ENCODE data around the gene CIZ1. TPM values are rescaled to one million over a fixed set of nuclear protein-coding genes. Genes with fewer than 3 reads are reported as not detected.
"Not testable (repeated sequence)": the region's sequence is repeated elsewhere in the genome, so short reads cannot be mapped to it uniquely, and the experiment has no call there.

CIZ1 gene
- total RNA-seq, 1 experiment from 2014 or later, result 93.7 TPM

DNA sequence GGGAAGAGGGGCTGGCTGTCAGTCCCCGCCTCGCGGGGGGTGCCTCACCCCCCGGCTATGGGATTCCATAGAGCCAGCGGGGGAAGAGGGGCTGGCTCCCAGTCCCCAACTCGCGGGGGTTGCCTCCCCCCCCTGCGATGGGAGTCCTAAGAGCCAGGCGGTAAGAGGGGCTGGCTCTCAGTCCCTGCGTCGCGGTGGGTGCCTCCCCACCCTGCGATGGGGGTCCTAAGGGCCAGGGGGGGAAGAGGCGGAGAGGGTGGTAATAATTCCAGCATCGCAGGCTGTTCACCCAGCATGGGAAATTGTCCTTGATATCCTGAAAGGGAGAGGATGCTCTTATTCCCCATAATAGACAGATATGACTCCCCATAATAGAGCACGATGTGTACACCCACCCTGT is 51.8 kb downstream of the CIZ1 start:
- CTCF ChIA-PET, result no interaction called here
- no peaks in the 10 kb centered on the region for H3K27me3 Mint-ChIP-seq (ENCODE audit: unreplicated experiment)
- BruUV-seq (replicated peaks), result no TSS peak

GRCh38 chr9:128138001-128138400 is 53.4 kb downstream of the CIZ1 start:
- Mint-ChIP-seq H3K27ac (ENCODE audit: unreplicated experiment) (peak overlapping the region; percentile 85), H3K4me1 (ENCODE audit: low read depth, unreplicated experiment) (peaks cover 39% of the 10 kb centered on the region), H3K9me3 (ENCODE audit: low read depth, unreplicated experiment) (peaks cover 9% of the 10 kb centered on the region), H3K27me3 (ENCODE audit: unreplicated experiment) (no peaks in the 10 kb centered on the region), H3K36me3 (ENCODE audit: insufficient read depth, unreplicated experiment) (peaks cover 12% of the 10 kb centered on the region), H3K4me3 (ENCODE audit: low read depth, unreplicated experiment) (no peak overlapping the region)
- TF ChIP-seq, protein P1, sequence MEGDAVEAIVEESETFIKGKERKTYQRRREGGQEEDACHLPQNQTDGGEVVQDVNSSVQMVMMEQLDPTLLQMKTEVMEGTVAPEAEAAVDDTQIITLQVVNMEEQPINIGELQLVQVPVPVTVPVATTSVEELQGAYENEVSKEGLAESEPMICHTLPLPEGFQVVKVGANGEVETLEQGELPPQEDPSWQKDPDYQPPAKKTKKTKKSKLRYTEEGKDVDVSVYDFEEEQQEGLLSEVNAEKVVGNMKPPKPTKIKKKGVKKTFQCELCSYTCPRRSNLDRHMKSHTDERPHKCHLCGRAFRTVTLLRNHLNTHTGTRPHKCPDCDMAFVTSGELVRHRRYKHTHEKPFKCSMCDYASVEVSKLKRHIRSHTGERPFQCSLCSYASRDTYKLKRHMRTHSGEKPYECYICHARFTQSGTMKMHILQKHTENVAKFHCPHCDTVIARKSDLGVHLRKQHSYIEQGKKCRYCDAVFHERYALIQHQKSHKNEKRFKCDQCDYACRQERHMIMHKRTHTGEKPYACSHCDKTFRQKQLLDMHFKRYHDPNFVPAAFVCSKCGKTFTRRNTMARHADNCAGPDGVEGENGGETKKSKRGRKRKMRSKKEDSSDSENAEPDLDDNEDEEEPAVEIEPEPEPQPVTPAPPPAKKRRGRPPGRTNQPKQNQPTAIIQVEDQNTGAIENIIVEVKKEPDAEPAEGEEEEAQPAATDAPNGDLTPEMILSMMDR (IDR thresholded peaks at IDR 0.05; ENCODE audit: unreplicated experiment), result no peak
- DNase-seq, result no peak
- CTCF ChIA-PET, result interaction anchor here (0.8 to 1.2 kb wide), 2 partner anchors 12 to 20 kb away, joined by 3 read pairs; no protein-coding TSS in a partner anchor
- intact Hi-C loops (cut with micrococcal nuclease; ENCODE audit: unreplicated experiment), result no loop called here
- BruUV-seq (replicated peaks), result no TSS peak

More for the DNA sequence above, 51.8 kb downstream of the CIZ1 start:
- peaks cover 18% of the 10 kb centered on the region for H3K36me3 Mint-ChIP-seq (ENCODE audit: insufficient read depth, unreplicated experiment)
- H3K27ac Mint-ChIP-seq (ENCODE audit: unreplicated experiment), result no peak overlapping the region
- no peak for DNase-seq
- H3K4me3 Mint-ChIP-seq (ENCODE audit: low read depth, unreplicated experiment), result no peak overlapping the region
- no peaks in the 10 kb centered on the region for H3K9me3 Mint-ChIP-seq (ENCODE audit: low read depth, unreplicated experiment)
- intact Hi-C loops (cut with micrococcal nuclease; ENCODE audit: unreplicated experiment), result no loop called here
- H3K4me1 Mint-ChIP-seq (ENCODE audit: low read depth, unreplicated experiment), result peaks cover 49% of the 10 kb centered on the region
- TF ChIP-seq, protein P1 (IDR thresholded peaks at IDR 0.05; ENCODE audit: unreplicated experiment), result no peak

GRCh38 chr9:128136816-128137793 is 54.3 kb downstream of the CIZ1 start:
- H3K27me3 Mint-ChIP-seq (ENCODE audit: unreplicated experiment), result no peaks in the 10 kb centered on the region
- peaks cover 12% of the 10 kb centered on the region for H3K36me3 Mint-ChIP-seq (ENCODE audit: insufficient read depth, unreplicated experiment)
- CTCF ChIA-PET, result interaction anchor here (0.6 to 1.6 kb wide), 5 partner anchors 9 to 19 kb away, joined by 3 to 8 read pairs (median 3); partner anchors contain the start of gene LCN2
- BruUV-seq (replicated peaks), result TSS peak; percentile 91
- peak overlapping the region; percentile 85 for H3K27ac Mint-ChIP-seq (ENCODE audit: unreplicated experiment)
- H3K4me1 Mint-ChIP-seq (ENCODE audit: low read depth, unreplicated experiment), result peaks cover 34% of the 10 kb centered on the region
- peaks cover 10% of the 10 kb centered on the region for H3K9me3 Mint-ChIP-seq (ENCODE audit: low read depth, unreplicated experiment)
- H3K4me3 Mint-ChIP-seq (ENCODE audit: low read depth, unreplicated experiment), result peak overlapping the region; percentile 8
- TF ChIP-seq, protein P1 (IDR thresholded peaks at IDR 0.05; ENCODE audit: unreplicated experiment), result no peak
- intact Hi-C loops (cut with micrococcal nuclease; ENCODE audit: unreplicated experiment), result no loop called here
- peak; percentile 57 for DNase-seq

DNA sequence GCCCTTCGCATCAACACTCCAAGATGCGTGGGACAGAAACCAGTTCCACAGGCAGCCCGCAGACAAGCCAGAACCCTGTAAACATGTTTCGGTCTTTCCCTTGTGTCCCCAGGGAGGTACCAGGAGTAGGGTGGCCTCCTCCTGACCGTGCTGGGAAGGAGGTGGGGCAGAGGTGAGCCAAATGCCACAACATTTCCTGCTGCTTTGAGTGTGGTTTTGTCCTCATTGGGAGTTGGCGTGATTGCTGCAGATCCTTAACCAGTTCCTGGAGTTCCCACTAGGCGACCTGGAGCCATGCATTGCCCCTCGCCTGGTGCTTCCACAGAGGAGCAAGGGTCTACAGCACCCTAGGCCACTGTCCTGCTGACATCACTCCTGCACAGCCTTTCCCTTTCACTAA is 55.8 kb downstream of the CIZ1 start:
- H3K27ac Mint-ChIP-seq (ENCODE audit: unreplicated experiment); H3K9me3 Mint-ChIP-seq (ENCODE audit: low read depth, unreplicated experiment); CTCF ChIA-PET; BruUV-seq (replicated peaks); intact Hi-C loops (cut with micrococcal nuclease; ENCODE audit: unreplicated experiment); H3K27me3 Mint-ChIP-seq (ENCODE audit: unreplicated experiment); H3K4me3 Mint-ChIP-seq (ENCODE audit: low read depth, unreplicated experiment); DNase-seq: not testable (repeated sequence)
- H3K36me3 Mint-ChIP-seq (ENCODE audit: insufficient read depth, unreplicated experiment), result peaks cover 12% of the 10 kb centered on the region
- peaks cover 29% of the 10 kb centered on the region for H3K4me1 Mint-ChIP-seq (ENCODE audit: low read depth, unreplicated experiment)

DNA sequence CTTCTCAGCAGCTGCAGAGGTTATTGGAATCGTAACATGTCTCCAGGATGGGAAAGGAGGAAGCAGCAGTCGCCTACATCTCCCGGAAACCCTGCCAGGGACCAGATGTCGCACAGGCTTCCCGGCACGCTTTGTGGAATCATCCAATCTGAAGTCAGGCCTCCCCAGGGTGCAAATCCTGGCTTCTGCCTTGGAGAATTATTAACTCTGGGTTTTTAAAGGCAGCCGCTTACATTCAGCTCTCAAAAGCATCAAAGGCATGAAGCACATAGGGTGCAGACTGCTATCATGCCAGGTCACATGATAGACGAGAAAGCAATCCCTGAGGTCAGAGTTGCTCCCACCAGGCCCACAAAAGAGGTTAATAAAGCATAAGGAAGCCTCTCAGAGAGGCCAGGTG is 59.2 kb downstream of the CIZ1 start:
- H3K27ac Mint-ChIP-seq (ENCODE audit: unreplicated experiment); H3K27me3 Mint-ChIP-seq (ENCODE audit: unreplicated experiment); H3K4me3 Mint-ChIP-seq (ENCODE audit: low read depth, unreplicated experiment); intact Hi-C loops (cut with micrococcal nuclease; ENCODE audit: unreplicated experiment); DNase-seq; BruUV-seq (replicated peaks); CTCF ChIA-PET: not testable (repeated sequence)
- Mint-ChIP-seq H3K4me1 (ENCODE audit: low read depth, unreplicated experiment) (peaks cover 29% of the 10 kb centered on the region), H3K36me3 (ENCODE audit: insufficient read depth, unreplicated experiment) (peaks cover 35% of the 10 kb centered on the region), H3K9me3 (ENCODE audit: low read depth, unreplicated experiment) (peaks cover 13% of the 10 kb centered on the region)

GRCh38 chr9:128131346-128131745 is 60.0 kb downstream of the CIZ1 start:
- H3K27me3 Mint-ChIP-seq (ENCODE audit: unreplicated experiment); CTCF ChIA-PET; DNase-seq; H3K4me3 Mint-ChIP-seq (ENCODE audit: low read depth, unreplicated experiment); H3K27ac Mint-ChIP-seq (ENCODE audit: unreplicated experiment); BruUV-seq (replicated peaks); intact Hi-C loops (cut with micrococcal nuclease; ENCODE audit: unreplicated experiment): not testable (repeated sequence)
- H3K9me3 Mint-ChIP-seq (ENCODE audit: low read depth, unreplicated experiment), result peaks cover 13% of the 10 kb centered on the region
- H3K4me1 Mint-ChIP-seq (ENCODE audit: low read depth, unreplicated experiment), result peaks cover 22% of the 10 kb centered on the region
- H3K36me3 Mint-ChIP-seq (ENCODE audit: insufficient read depth, unreplicated experiment), result peaks cover 38% of the 10 kb centered on the region

GRCh38 chr9:128130651-128131050 is 60.7 kb downstream of the CIZ1 start:
- DNase-seq; CTCF ChIA-PET; H3K4me3 Mint-ChIP-seq (ENCODE audit: low read depth, unreplicated experiment); H3K27me3 Mint-ChIP-seq (ENCODE audit: unreplicated experiment); H3K27ac Mint-ChIP-seq (ENCODE audit: unreplicated experiment); intact Hi-C loops (cut with micrococcal nuclease; ENCODE audit: unreplicated experiment); BruUV-seq (replicated peaks): not testable (repeated sequence)
- H3K4me1 Mint-ChIP-seq (ENCODE audit: low read depth, unreplicated experiment), result peaks cover 20% of the 10 kb centered on the region
- H3K9me3 Mint-ChIP-seq (ENCODE audit: low read depth, unreplicated experiment), result peaks cover 13% of the 10 kb centered on the region
- H3K36me3 Mint-ChIP-seq (ENCODE audit: insufficient read depth, unreplicated experiment), result peaks cover 45% of the 10 kb centered on the region

Measured in Calu3 (cell line).